ENCODE measurements around the gene OMG. TPM values are rescaled to one million over a fixed set of nuclear protein-coding genes. Genes with fewer than 3 reads are reported as not detected.

Gene OMG
- total RNA-seq, 2 donors from 2014 or later, result not detected

- H3K36me3 ChIP-seq (ENCODE audit: control insufficient read depth, insufficient read depth, low read length), result peaks cover 73% of the 10 kb centered on the region
- Mint-ChIP-seq H3K4me3 (no peak overlapping the region), H3K36me3 (ENCODE audit: low read depth) (peaks cover 44% of the 10 kb centered on the region), H3K27me3 (ENCODE audit: insufficient read depth) (no peaks in the 10 kb centered on the region), H3K9me3 (no peaks in the 10 kb centered on the region), H3K4me1 (peaks cover 4% of the 10 kb centered on the region), H3K27ac (no peak overlapping the region)
- H3K4me1 ChIP-seq (ENCODE audit: control insufficient read depth, insufficient read depth, low read length), result no peaks in the 10 kb centered on the region
- no peak for TF ChIP-seq CTCF (conservative IDR thresholded peaks at IDR 0.05)
- no peak for DNase-seq
- no peak overlapping the region for H3K9ac ChIP-seq (ENCODE audit: extremely low read depth, low read length, poor library complexity, severe bottlenecking)
- no CpG with 5 or more reads among the region's 1 CpG for WGBS, 2 experiments (ENCODE audit: insufficient coverage in 1 of 2, insufficient read length in 1 of 2)
- H3K9me3 ChIP-seq (ENCODE audit: control insufficient read depth, low read length), result no peaks in the 10 kb centered on the region
- H3K4me3 ChIP-seq (ENCODE audit: low read length), result no peak overlapping the region
- H3K27ac ChIP-seq (ENCODE audit: low read depth, low read length), result no peak overlapping the region
- H3K27me3 ChIP-seq (ENCODE audit: control insufficient read depth, insufficient read depth, low read length, poor library complexity, severe bottlenecking), result no peaks in the 10 kb centered on the region
These were observed 46.8 kb downstream of the OMG start for GRCh38 chr17:31250229-31250628.

GRCh38 chr17:31249835-31250141, 47.3 kb downstream of the OMG start:
- H3K27ac ChIP-seq (ENCODE audit: low read depth, low read length), result peak overlapping the region; percentile 27
- TF ChIP-seq CTCF (conservative IDR thresholded peaks at IDR 0.05), result no peak
- H3K9ac ChIP-seq (ENCODE audit: extremely low read depth, low read length, poor library complexity, severe bottlenecking), result no peak overlapping the region
- H3K36me3 ChIP-seq (ENCODE audit: control insufficient read depth, insufficient read depth, low read length), result peaks cover 74% of the 10 kb centered on the region
- no peak overlapping the region for H3K4me3 ChIP-seq (ENCODE audit: low read length)
- 91 to 96% methylated on average over 4 of the region's 4 CpGs for WGBS, 2 experiments (ENCODE audit: insufficient coverage in 1 of 2, insufficient read length in 1 of 2)
- Mint-ChIP-seq H3K27me3 (ENCODE audit: insufficient read depth) (no peaks in the 10 kb centered on the region), H3K27ac (peak overlapping the region; percentile 91), H3K4me1 (peaks cover 4% of the 10 kb centered on the region), H3K4me3 (no peak overlapping the region), H3K36me3 (ENCODE audit: low read depth) (peaks cover 49% of the 10 kb centered on the region), H3K9me3 (no peaks in the 10 kb centered on the region)
- no peaks in the 10 kb centered on the region for H3K9me3 ChIP-seq (ENCODE audit: control insufficient read depth, low read length)
- no peak for DNase-seq
- H3K27me3 ChIP-seq (ENCODE audit: control insufficient read depth, insufficient read depth, low read length, poor library complexity, severe bottlenecking), result no peaks in the 10 kb centered on the region
- H3K4me1 ChIP-seq (ENCODE audit: control insufficient read depth, insufficient read depth, low read length), result no peaks in the 10 kb centered on the region

- H3K36me3 ChIP-seq (ENCODE audit: control insufficient read depth, insufficient read depth, low read length), result peaks cover 76% of the 10 kb centered on the region
- no peaks in the 10 kb centered on the region for H3K4me1 ChIP-seq (ENCODE audit: control insufficient read depth, insufficient read depth, low read length)
- Mint-ChIP-seq H3K36me3 (ENCODE audit: low read depth) (peaks cover 55% of the 10 kb centered on the region), H3K4me1 (peaks cover 4% of the 10 kb centered on the region), H3K9me3 (no peaks in the 10 kb centered on the region), H3K27me3 (ENCODE audit: insufficient read depth) (no peaks in the 10 kb centered on the region), H3K27ac (peak overlapping the region; percentile 91), H3K4me3 (no peak overlapping the region)
- no peaks in the 10 kb centered on the region for H3K27me3 ChIP-seq (ENCODE audit: control insufficient read depth, insufficient read depth, low read length, poor library complexity, severe bottlenecking)
- H3K4me3 ChIP-seq (ENCODE audit: low read length), result no peak overlapping the region
- H3K27ac ChIP-seq (ENCODE audit: low read depth, low read length), result peak overlapping the region; percentile 27
- H3K9me3 ChIP-seq (ENCODE audit: control insufficient read depth, low read length), result no peaks in the 10 kb centered on the region
- H3K9ac ChIP-seq (ENCODE audit: extremely low read depth, low read length, poor library complexity, severe bottlenecking), result no peak overlapping the region
- DNase-seq, result no peak
- TF ChIP-seq CTCF (conservative IDR thresholded peaks at IDR 0.05), result no peak
- 94 to 95% methylated on average over 2 to 4 of the region's 5 CpGs for WGBS, 2 experiments (ENCODE audit: insufficient coverage in 1 of 2, insufficient read length in 1 of 2)
These were observed 47.8 kb downstream of the OMG start for GRCh38 chr17:31248986-31249834.

Other genes starting within 250 kb of the OMG start
- 10 to 100 TPM; 61.9 to 69.3 TPM for gene NF1, start 202.3 kb downstream of the OMG start, total RNA-seq
- not detected for gene EVI2B, start 16.8 kb upstream of the OMG start, total RNA-seq
- gene EVI2A, start 24.4 kb upstream of the OMG start, total RNA-seq, result not detected
- 10 to 100 TPM; 35.6 to 62.2 TPM for gene RAB11FIP4, start 94.4 kb upstream of the OMG start, total RNA-seq